K562 (cell line): ENCODE results near the gene DST.

ENCODE experiments used
- CBX3 ChIP-seq, 2 experiments: IDR thresholded peaks; 1 replicate in 1 of 2; 2 replicates in 1 of 2; pipeline ENCODE4 v1.6.1; 2012; ENCODE audit warnings: inconsistent platforms in 2 of 2, low read length in 2 of 2, borderline replicate concordance in 1 of 2, control low read depth in 1 of 2
- HSF4 ChIP-seq: fragments of 250-450 bp; sonication (Bioruptor Pico); IDR thresholded peaks from 2 replicates; pipeline ENCODE4 v2.1.2; 2022; ENCODE audit warnings: mild to moderate bottlenecking, moderate library complexity, borderline replicate concordance
- REST ChIP-seq, 2 experiments: fragments of 450-650 bp; formaldehyde crosslinking in 1 of 2; IDR thresholded peaks; 2 replicates each; pipeline versions ENCODE4 v1.4.0 to v1.6.1; 2014 to 2020; ENCODE audit warnings: mild to moderate bottlenecking in 2 of 2, borderline replicate concordance in 1 of 2, low read depth in 1 of 2
- SMAD3 ChIP-seq: fragments of 450-650 bp; formaldehyde crosslinking; conservative IDR thresholded peaks from 2 replicates; pipeline ENCODE4 v1.4.0; 2020; ENCODE audit warnings: mild to moderate bottlenecking
- ZBTB17 ChIP-seq: fragments of 450-650 bp; formaldehyde crosslinking; IDR thresholded peaks from 2 replicates; pipeline ENCODE4 v1.4.0; 2020; ENCODE audit warnings: mild to moderate bottlenecking
- TF ChIP-seq, protein P1 (sequence below): sonication (generic); formaldehyde crosslinking; IDR thresholded peaks from 2 replicates; pipeline ENCODE4 v1.8.1; 2023; ENCODE audit warnings: mild to moderate bottlenecking, missing genetic modification reagents

- TF ChIP-seq HSF4 (no peak), CBX3 (IDR thresholded peaks at IDR 0.05; ENCODE audit: borderline replicate concordance in 1 of 2, low read length in 2 of 2) (no peak), SMAD3 (CRISPR knock-in tag) (no peak), REST (IDR thresholded peaks at IDR 0.05; ENCODE audit: borderline replicate concordance) (no peak), REST (CRISPR knock-in tag; IDR thresholded peaks at IDR 0.05; ENCODE audit: low read depth) (no peak), ZBTB17 (CRISPR knock-in tag) (no peak)
- TF ChIP-seq, protein P1, sequence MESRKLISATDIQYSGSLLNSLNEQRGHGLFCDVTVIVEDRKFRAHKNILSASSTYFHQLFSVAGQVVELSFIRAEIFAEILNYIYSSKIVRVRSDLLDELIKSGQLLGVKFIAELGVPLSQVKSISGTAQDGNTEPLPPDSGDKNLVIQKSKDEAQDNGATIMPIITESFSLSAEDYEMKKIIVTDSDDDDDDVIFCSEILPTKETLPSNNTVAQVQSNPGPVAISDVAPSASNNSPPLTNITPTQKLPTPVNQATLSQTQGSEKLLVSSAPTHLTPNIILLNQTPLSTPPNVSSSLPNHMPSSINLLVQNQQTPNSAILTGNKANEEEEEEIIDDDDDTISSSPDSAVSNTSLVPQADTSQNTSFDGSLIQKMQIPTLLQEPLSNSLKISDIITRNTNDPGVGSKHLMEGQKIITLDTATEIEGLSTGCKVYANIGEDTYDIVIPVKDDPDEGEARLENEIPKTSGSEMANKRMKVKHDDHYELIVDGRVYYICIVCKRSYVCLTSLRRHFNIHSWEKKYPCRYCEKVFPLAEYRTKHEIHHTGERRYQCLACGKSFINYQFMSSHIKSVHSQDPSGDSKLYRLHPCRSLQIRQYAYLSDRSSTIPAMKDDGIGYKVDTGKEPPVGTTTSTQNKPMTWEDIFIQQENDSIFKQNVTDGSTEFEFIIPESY (CRISPR knock-in tag) = no peak
Measured at GRCh38 chr6:56625356-56625755, 17.3 kb downstream of the DST start.
